ENCODE results near the gene OLFML2A.

The OLFML2A gene

GRCh38 chr9:124797343-124798103, 20.6 kb downstream of the OLFML2A start:
- no peak for DNase-seq (ENCODE audit: low read depth, low spot score)

- no peak for DNase-seq (ENCODE audit: low read depth, low spot score)
Measured at GRCh38 chr9:124799274-124800006, 22.5 kb downstream of the OLFML2A start.

GRCh38 chr9:124800306-124801259, 23.6 kb downstream of the OLFML2A start:
- no peak for DNase-seq (ENCODE audit: low read depth, low spot score)

GRCh38 chr9:124801356-124801755, 24.4 kb downstream of the OLFML2A start:
- DNase-seq (ENCODE audit: low read depth, low spot score) = no peak

- no peak for DNase-seq (ENCODE audit: low read depth, low spot score)
Measured at GRCh38 chr9:124802426-124802825, 25.5 kb downstream of the OLFML2A start.

GRCh38 chr9:124803911-124804310, 27.0 kb downstream of the OLFML2A start:
- DNase-seq (ENCODE audit: low read depth, low spot score) = no peak

- DNase-seq (ENCODE audit: low read depth, low spot score) = no peak
Measured at GRCh38 chr9:124805186-124805585, 28.3 kb downstream of the OLFML2A start.

GRCh38 chr9:124808246-124808956, 31.5 kb downstream of the OLFML2A start:
- no peak for DNase-seq (ENCODE audit: low read depth, low spot score)

- no peak for DNase-seq (ENCODE audit: low read depth, low spot score)
Measured at GRCh38 chr9:124809211-124809610, 32.3 kb downstream of the OLFML2A start.

GRCh38 chr9:124809741-124810500, 33.0 kb downstream of the OLFML2A start:
- DNase-seq (ENCODE audit: low read depth, low spot score) = no peak

- DNase-seq (ENCODE audit: low read depth, low spot score) = no peak
Measured at GRCh38 chr9:124810663-124811355, 33.9 kb downstream of the OLFML2A start.

GRCh38 chr9:124812441-124812876, 35.5 kb downstream of the OLFML2A start:
- DNase-seq (ENCODE audit: low read depth, low spot score) = no peak

GRCh38 chr9:124813041-124813440, 36.1 kb downstream of the OLFML2A start:
- no peak for DNase-seq (ENCODE audit: low read depth, low spot score)

- no peak for DNase-seq (ENCODE audit: low read depth, low spot score)
Measured at GRCh38 chr9:124813501-124814163, 36.7 kb downstream of the OLFML2A start.

GRCh38 chr9:124814164-124814535, 37.2 kb downstream of the OLFML2A start:
- DNase-seq (ENCODE audit: low read depth, low spot score) = no peak

- DNase-seq (ENCODE audit: low read depth, low spot score) = no peak
Measured at GRCh38 chr9:124815601-124816000, 38.7 kb downstream of the OLFML2A start.

- DNase-seq (ENCODE audit: low read depth, low spot score) = no peak
Measured at GRCh38 chr9:124818431-124819281, 41.7 kb downstream of the OLFML2A start.
